Activated CD4-positive, alpha-beta T cell treated with anti-CD3 and anti-CD28 coated beads, Interleukin-2, amount 50 U/mL, for 48 hours (primary cell): ENCODE measurements around the gene ANKMY1.
A peak's percentile ranks its signal among the peaks of the same experiment; 100 is the strongest.

ENCODE experiments used
- DNase-seq, 2 experiments: peaks; one replicate each; pipeline ENCODE4 v3.0.0-alpha.2; 2020

ANKMY1 gene

GRCh38 chr2:240467659-240468302 is 90.0 kb downstream of the ANKMY1 start:
- DNase-seq = peak in 1 of 2 experiments; percentile 2

GRCh38 chr2:240467149-240467642 is 90.6 kb downstream of the ANKMY1 start:
- DNase-seq = no peak

- peak in 1 of 2 experiments; percentile 2 for DNase-seq
These were observed 91.1 kb downstream of the ANKMY1 start for GRCh38 chr2:240466579-240467148.

- DNase-seq = no peak
These were observed 91.8 kb downstream of the ANKMY1 start for GRCh38 chr2:240465765-240466578.

- peak in 1 of 2 experiments; percentile 2 for DNase-seq
These were observed 92.5 kb downstream of the ANKMY1 start for GRCh38 chr2:240465268-240465764.

- no peak for DNase-seq
These were observed 93.1 kb downstream of the ANKMY1 start for GRCh38 chr2:240464514-240465241.

GRCh38 chr2:240463866-240464481 is 93.8 kb downstream of the ANKMY1 start:
- DNase-seq = no peak

GRCh38 chr2:240463274-240463865 is 94.4 kb downstream of the ANKMY1 start:
- peak in 1 of 2 experiments; percentile 1 for DNase-seq

- DNase-seq = no peak
These were observed 95.0 kb downstream of the ANKMY1 start for GRCh38 chr2:240462707-240463273.

GRCh38 chr2:240462073-240462706 is 95.6 kb downstream of the ANKMY1 start:
- no peak for DNase-seq

- DNase-seq = no peak
These were observed 96.2 kb downstream of the ANKMY1 start for GRCh38 chr2:240461471-240462072.

- no peak for DNase-seq
These were observed 96.9 kb downstream of the ANKMY1 start for GRCh38 chr2:240460781-240461431.

- no peak for DNase-seq
These were observed 97.5 kb downstream of the ANKMY1 start for GRCh38 chr2:240460253-240460711.

- DNase-seq = no peak
These were observed 98.2 kb downstream of the ANKMY1 start for GRCh38 chr2:240459401-240460252.

GRCh38 chr2:240458900-240459391 is 98.8 kb downstream of the ANKMY1 start:
- no peak for DNase-seq

- DNase-seq = no peak
These were observed 99.5 kb downstream of the ANKMY1 start for GRCh38 chr2:240458044-240458899.

- no peak for DNase-seq
These were observed 100.4 kb downstream of the ANKMY1 start for GRCh38 chr2:240457223-240458043.
